Colonic mucosa (tissue), 4 donors: ENCODE measurements around the gene ABCD3. TPM values are rescaled to one million over a fixed set of nuclear protein-coding genes. Genes with fewer than 3 reads are reported as not detected.
"Not testable (repeated sequence)": the region's sequence is repeated elsewhere in the genome, so short reads cannot be mapped to it uniquely, and the experiment has no call there.

Experiments
- DNase-seq: peaks from one replicate; pipeline ENCODE4 v3.0.0-alpha.2; 2020
- H3K27ac ChIP-seq: fragments of 200-600 bp; one replicate; pipeline ENCODE4 v1.8.0; 2021
- H3K27me3 ChIP-seq: fragments of 200-600 bp; one replicate; pipeline ENCODE4 v1.8.0; 2021
- H3K36me3 ChIP-seq: fragments of 200-600 bp; one replicate; pipeline ENCODE4 v1.8.0; 2021
- H3K4me1 ChIP-seq: fragments of 200-600 bp; one replicate; pipeline ENCODE4 v1.8.0; 2021; ENCODE audit warnings: mild to moderate bottlenecking
- H3K4me3 ChIP-seq: fragments of 200-600 bp; one replicate; pipeline ENCODE4 v1.8.0; 2021
- H3K9ac ChIP-seq, 2 donors: one replicate each; pipeline ENCODE4 v1.7.0; 2013; ENCODE audit warnings: control low read depth in 2 of 2, low read depth in 2 of 2, low read length in 2 of 2
- H3K9me3 ChIP-seq: fragments of 200-600 bp; one replicate; pipeline ENCODE4 v1.8.0; 2021
- CTCF ChIP-seq: fragments of 200-600 bp; IDR thresholded peaks from one replicate; pipeline ENCODE4 v1.8.0; 2022; ENCODE audit warnings: antibody characterized with exemption, mild to moderate bottlenecking
- intact Hi-C: fragments of 100-400 bp; cut with DNase I; formaldehyde crosslinking; loops from one replicate; pipeline ENCODE4 v1.14.1; 2022
- total RNA-seq, 2 donors: library from RNA; stranded (reverse); fragmentation: NEBNext Ultra II Directional in 1 of 2; extraction: Animal tissue kit (Norgen Biotek cat#: 25700) in 1 of 2; gene quantifications; one replicate each; pipeline ENCODE4 v1.2.1, GENCODE V29; 2021
- donor health status: healthy.
- donor health status: DM: no; HTN: no; CAD: no.
- donor health status: DM: no; HTN: no; CAD: no.

ABCD3 gene
- total RNA-seq, 2 donors from 2014 or later, result 99.2 to 100 TPM

- intact Hi-C loops, result loop anchor here (10.0 kb wide), 1 partner anchor 50 kb away; no protein-coding TSS in a partner anchor
- no peak for TF ChIP-seq CTCF
- Histone ChIP-seq H3K4me3 (no peak overlapping the region), H3K27me3 (no peaks in the 10 kb centered on the region), H3K36me3 (no peaks in the 10 kb centered on the region), H3K27ac (no peak overlapping the region), H3K4me1 (peaks cover 5% of the 10 kb centered on the region), H3K9ac (no peak overlapping the region), H3K9me3 (peaks cover 2% of the 10 kb centered on the region)
- DNase-seq, result no peak
Observed at GRCh38 chr1:94434365-94435045, 16.3 kb downstream of the ABCD3 start.

GRCh38 chr1:94438692-94439276 is 20.6 kb downstream of the ABCD3 start:
- peaks cover 2% of the 10 kb centered on the region for H3K9me3 ChIP-seq
- H3K36me3 ChIP-seq, result no peaks in the 10 kb centered on the region
- intact Hi-C loops, result loop anchor here (10.0 kb wide), 1 partner anchor 54 kb away; no protein-coding TSS in a partner anchor
- H3K4me1 ChIP-seq, result peaks cover 8% of the 10 kb centered on the region
- DNase-seq, result peak; percentile 62
- no peak overlapping the region for H3K9ac ChIP-seq
- peak overlapping the region; percentile 35 for H3K27ac ChIP-seq
- TF ChIP-seq CTCF, result no peak
- no peak overlapping the region for H3K4me3 ChIP-seq
- H3K27me3 ChIP-seq, result no peaks in the 10 kb centered on the region

DNA sequence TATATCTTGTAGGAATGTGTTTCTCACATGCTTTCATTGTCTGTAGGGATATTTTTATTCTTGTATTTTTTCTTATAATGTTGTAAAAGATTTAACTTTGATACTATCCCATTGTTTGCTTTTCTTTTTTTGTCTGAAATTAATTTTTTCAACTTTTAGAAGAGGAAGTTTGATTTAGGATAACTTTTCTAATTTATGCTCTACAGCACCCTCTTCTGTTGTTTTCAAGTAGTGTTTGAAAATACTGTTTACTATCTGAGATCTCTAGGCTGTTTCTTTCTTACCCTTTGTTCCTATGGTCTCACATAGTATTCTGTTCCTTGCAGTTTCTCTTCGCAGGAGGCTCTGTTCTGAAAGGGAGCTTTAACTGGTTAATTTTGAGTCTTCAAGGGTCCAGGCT is 21.9 kb downstream of the ABCD3 start:
- peaks cover 8% of the 10 kb centered on the region for H3K4me1 ChIP-seq
- no peak overlapping the region for H3K9ac ChIP-seq
- no peak overlapping the region for H3K27ac ChIP-seq
- no peaks in the 10 kb centered on the region for H3K27me3 ChIP-seq
- peak; percentile 15 for TF ChIP-seq CTCF
- intact Hi-C loops, result no loop called here
- DNase-seq, result no peak
- peaks cover 2% of the 10 kb centered on the region for H3K9me3 ChIP-seq
- no peaks in the 10 kb centered on the region for H3K36me3 ChIP-seq
- no peak overlapping the region for H3K4me3 ChIP-seq

DNA sequence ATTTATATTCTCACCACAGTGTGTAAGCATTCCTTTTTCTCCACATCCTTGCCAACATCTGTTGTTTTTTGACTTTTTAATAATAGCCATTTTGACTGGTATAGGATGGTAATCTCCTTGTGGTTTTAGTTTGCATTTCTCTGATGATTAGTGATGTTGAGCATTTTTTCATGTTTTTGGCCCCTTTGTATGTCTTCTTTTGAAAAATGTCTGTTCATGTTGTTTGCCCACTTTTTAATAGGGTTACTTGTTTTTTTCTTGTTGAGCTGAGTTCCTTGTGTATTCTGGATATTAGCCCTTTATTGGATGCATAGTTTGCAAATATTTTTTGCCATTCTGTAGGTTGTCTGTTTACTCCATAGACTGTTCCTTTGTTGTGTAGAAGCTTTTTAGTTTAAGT is 24.9 kb downstream of the ABCD3 start:
- H3K4me1 ChIP-seq, H3K27ac ChIP-seq, H3K27me3 ChIP-seq, H3K4me3 ChIP-seq, H3K36me3 ChIP-seq, DNase-seq, intact Hi-C loops, H3K9me3 ChIP-seq, H3K9ac ChIP-seq: not testable (repeated sequence)

DNA sequence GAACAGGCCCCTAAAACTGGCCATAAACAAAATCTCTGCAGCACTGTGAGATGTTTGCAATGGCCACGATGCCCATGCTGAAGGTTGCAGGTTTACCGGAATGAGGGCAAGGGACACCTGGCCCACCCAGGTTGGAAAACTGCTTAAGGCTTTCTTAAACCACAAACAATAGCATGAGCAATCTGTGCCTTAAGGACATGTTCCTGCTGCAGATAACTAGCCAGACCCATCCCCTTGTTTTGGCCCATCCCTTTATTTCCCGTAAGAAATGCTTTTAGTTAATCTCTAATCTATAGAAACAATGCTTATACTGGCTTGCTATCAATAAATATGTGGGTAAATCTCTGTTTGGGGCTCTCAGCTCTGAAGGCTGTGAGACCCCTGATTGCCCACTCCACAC is 26.6 kb downstream of the ABCD3 start:
- DNase-seq, H3K4me3 ChIP-seq, H3K9me3 ChIP-seq, H3K4me1 ChIP-seq, intact Hi-C loops, H3K27me3 ChIP-seq, H3K9ac ChIP-seq, H3K36me3 ChIP-seq, H3K27ac ChIP-seq: not testable (repeated sequence)

GRCh38 chr1:94445733-94446132 is 27.5 kb downstream of the ABCD3 start:
- H3K4me1 ChIP-seq, H3K9ac ChIP-seq, DNase-seq, H3K27me3 ChIP-seq, intact Hi-C loops, H3K4me3 ChIP-seq, H3K27ac ChIP-seq, H3K9me3 ChIP-seq: not testable (repeated sequence)
- peaks cover 15% of the 10 kb centered on the region for H3K36me3 ChIP-seq

- H3K4me3 ChIP-seq, H3K27me3 ChIP-seq, intact Hi-C loops, H3K9ac ChIP-seq, DNase-seq, H3K27ac ChIP-seq, H3K4me1 ChIP-seq, H3K9me3 ChIP-seq: not testable (repeated sequence)
- H3K36me3 ChIP-seq, result peaks cover 15% of the 10 kb centered on the region
Observed at GRCh38 chr1:94446177-94446576, 28.0 kb downstream of the ABCD3 start.

DNA sequence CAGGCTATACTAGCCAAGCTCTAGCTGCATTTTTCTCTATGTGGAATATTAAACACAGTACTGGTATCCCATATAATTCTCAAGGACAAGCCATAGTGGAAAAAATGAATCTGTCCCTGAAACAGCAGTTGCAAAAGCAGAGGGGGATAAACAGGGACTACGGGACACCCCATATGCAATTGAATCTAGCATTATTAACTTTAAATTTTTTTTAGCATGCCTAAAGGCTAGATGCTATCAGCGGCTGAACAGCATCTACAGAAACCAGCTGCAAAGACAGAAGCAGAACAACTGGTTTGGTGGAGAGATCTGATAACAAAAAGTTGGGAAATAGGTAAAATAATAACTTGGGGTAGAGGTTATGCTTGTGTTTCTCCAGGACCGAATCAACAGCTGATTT is 30.6 kb downstream of the ABCD3 start:
- H3K4me3 ChIP-seq, H3K27me3 ChIP-seq, H3K9ac ChIP-seq, DNase-seq, intact Hi-C loops, H3K27ac ChIP-seq, H3K9me3 ChIP-seq, H3K4me1 ChIP-seq: not testable (repeated sequence)
- H3K36me3 ChIP-seq, result peaks cover 15% of the 10 kb centered on the region
